PC-3 (cell line): Measurements from ENCODE around the gene TBCC. TPM values are rescaled to one million over a fixed set of nuclear protein-coding genes. Genes with fewer than 3 reads are reported as not detected.

Source experiments
- ATAC-seq: fragments of 200-7000 bp; cut with Tn5 transposase; 2 replicates; pipeline ENCODE4 v1.9.1; 2020; ENCODE audit warnings: mild to moderate bottlenecking, moderate library complexity
- BruUV-seq: library from RNA; stranded (reverse); fragments of 400-500 nt; replicated peaks from 2 replicates; lab custom pipeline; 2021; lab: Mats Ljungman, UMichigan
- CTCF ChIA-PET: fragments of 300-600 bp; sonication (Branson Sonifier 250); formaldehyde crosslinking; loops from one replicate; lab custom pipeline; 2022; ENCODE audit warnings: antibody characterized with exemption; lab: Charles Lee
- POLR2A ChIA-PET: fragments of 300-600 bp; sonication (Branson Sonifier 250); formaldehyde crosslinking; loops from one replicate; lab custom pipeline; 2022; ENCODE audit warnings: antibody characterized with exemption; ENCODE audit not compliant: unreplicated experiment; lab: Charles Lee
- DNase-seq: peaks from one replicate; pipeline ENCODE4 v3.0.0-alpha.2; 2015
- H2AFZ ChIP-seq: fragments of 300-600 bp; sonication (generic); 2 replicates; pipeline ENCODE4 v1.6.0; 2016; ENCODE audit warnings: antibody characterized with exemption, low read length
- H3F3A ChIP-seq: fragments of 300-600 bp; sonication (generic); one replicate; pipeline ENCODE4 v1.6.0; 2017; ENCODE audit warnings: antibody characterized with exemption, low read length, control low read depth, mild to moderate bottlenecking; ENCODE audit not compliant: unreplicated experiment
- H3K27ac ChIP-seq: fragments of 300-600 bp; sonication (generic); 2 replicates; pipeline ENCODE4 v1.5.1; 2016; ENCODE audit warnings: mild to moderate bottlenecking, low read length
- H3K27me3 ChIP-seq: fragments of 300-600 bp; sonication (generic); 2 replicates; pipeline ENCODE4 v1.6.1; 2016; ENCODE audit warnings: low read length, mixed read lengths
- H3K36me3 ChIP-seq: fragments of 300-600 bp; sonication (generic); 2 replicates; pipeline ENCODE4 v1.6.1; 2016; ENCODE audit warnings: low read depth, mixed run types, low read length, mixed read lengths
- H3K4me1 ChIP-seq: fragments of 300-600 bp; sonication (generic); 2 replicates; pipeline ENCODE4 v1.5.1; 2016; ENCODE audit warnings: low read length; ENCODE audit not compliant: insufficient read depth
- H3K4me2 ChIP-seq: fragments of 300-600 bp; sonication (generic); 2 replicates; pipeline ENCODE4 v1.6.0; 2016; ENCODE audit warnings: low read length
- H3K4me3 ChIP-seq: fragments of 300-600 bp; sonication (generic); 2 replicates; pipeline ENCODE4 v1.5.1; 2016; ENCODE audit warnings: mild to moderate bottlenecking, low read length, mixed read lengths
- H3K79me2 ChIP-seq: fragments of 300-600 bp; sonication (generic); 2 replicates; pipeline ENCODE4 v1.6.1; 2017; ENCODE audit warnings: low read length, mixed read lengths
- H3K9ac ChIP-seq: fragments of 300-600 bp; sonication (generic); 2 replicates; pipeline ENCODE4 v1.6.0; 2016; ENCODE audit warnings: mild to moderate bottlenecking, low read length
- H3K9me2 ChIP-seq: fragments of 300-600 bp; sonication (generic); replicated peaks from 2 replicates; pipeline ENCODE4 v1.6.1; 2016; ENCODE audit warnings: mixed run types, low read length, mixed read lengths
- H3K9me3 ChIP-seq: fragments of 300-600 bp; sonication (generic); 2 replicates; pipeline ENCODE4 v1.6.1; 2016; ENCODE audit warnings: low read length, mixed read lengths
- H4K20me1 ChIP-seq: fragments of 300-600 bp; sonication (generic); 2 replicates; pipeline ENCODE4 v1.6.1; 2016; ENCODE audit warnings: low read length, mixed read lengths
- CTCF ChIP-seq: fragments of 300-600 bp; sonication (generic); conservative IDR thresholded peaks from 2 replicates; pipeline ENCODE4 v1.5.1; 2017; ENCODE audit warnings: antibody characterized with exemption, low read depth, mild to moderate bottlenecking, low read length
- EZH2 ChIP-seq: fragments of 300-600 bp; sonication (generic); IDR thresholded peaks from one replicate; pipeline ENCODE4 v1.6.1; 2017; ENCODE audit warnings: antibody characterized with exemption, mild to moderate bottlenecking, low read length; ENCODE audit not compliant: unreplicated experiment
- EZH2phosphoT487 ChIP-seq: fragments of 300-600 bp; sonication (generic); IDR thresholded peaks from 2 replicates; pipeline ENCODE4 v1.6.1; 2018; ENCODE audit warnings: mild to moderate bottlenecking, antibody characterized with exemption, low read length, borderline replicate concordance
- intact Hi-C: fragments of 100-400 bp; cut with micrococcal nuclease; formaldehyde crosslinking; loops from 2 replicates; pipeline ENCODE4 v1.9.0; 2023
- total RNA-seq: library from RNA; depleted of rRNA; stranded (reverse); fragments of >200 nt; gene quantifications from 2 replicates; pipeline ENCODE4 v1.2.3, GENCODE V29; 2014; rRNA removed

The TBCC gene
- total RNA-seq, 1 experiment from 2014 or later, result 32.3 TPM

GRCh38 chr6:42694586-42694985 lies 51.3 kb downstream of the TBCC start:
- no peaks in the 10 kb centered on the region for H4K20me1 ChIP-seq
- no peak overlapping the region for H3K27ac ChIP-seq
- CTCF ChIA-PET, result no interaction called here
- no peak overlapping the region for H3K4me3 ChIP-seq
- no TSS peak for BruUV-seq
- H3K9me2 ChIP-seq, result no peaks in the 10 kb centered on the region
- H2AFZ ChIP-seq, result no peak overlapping the region
- no peak for ATAC-seq
- no peak overlapping the region for H3K9ac ChIP-seq
- no peak overlapping the region for H3K4me2 ChIP-seq
- H3F3A ChIP-seq, result no peaks in the 10 kb centered on the region
- POLR2A ChIA-PET, result no interaction called here
- peaks cover 19% of the 10 kb centered on the region for H3K36me3 ChIP-seq
- no peak for DNase-seq
- H3K79me2 ChIP-seq, result no peaks in the 10 kb centered on the region
- intact Hi-C loops, result no loop called here
- no peaks in the 10 kb centered on the region for H3K9me3 ChIP-seq
- H3K4me1 ChIP-seq, result no peaks in the 10 kb centered on the region
- no peaks in the 10 kb centered on the region for H3K27me3 ChIP-seq
- TF ChIP-seq EZH2phosphoT487 (no peak), EZH2 (no peak), CTCF (no peak)

Other genes starting within 250 kb of the TBCC start
- 15.7 and 19.6 TPM in 2 replicates for gene UBR2, start 182.1 kb downstream of the TBCC start, total RNA-seq
- gene PRPH2, start 23.5 kb downstream of the TBCC start, total RNA-seq, result not detected in 2 replicates
- 3.3 and 3.5 TPM in 2 replicates for gene BICRAL, start 35.9 kb upstream of the TBCC start, total RNA-seq
- gene RPL7L1, start 133.5 kb upstream of the TBCC start, total RNA-seq, result 87.6 and 99.5 TPM in 2 replicates
- not detected in 2 replicates for gene PTCRA, start 169.9 kb upstream of the TBCC start, total RNA-seq
- 37.5 and 42.2 TPM in 2 replicates for gene CNPY3, start 183.4 kb upstream of the TBCC start, total RNA-seq
- gene GNMT, start 214.7 kb upstream of the TBCC start, total RNA-seq, result 0.47 and 1.2 TPM in 2 replicates
- gene PEX6, start 233.1 kb upstream of the TBCC start, total RNA-seq, result 35.9 and 40.8 TPM in 2 replicates
- gene PPP2R5D, start 238.5 kb upstream of the TBCC start, total RNA-seq, result 54.1 and 55.6 TPM in 2 replicates